Right lobe of liver (tissue), 4 donors: ENCODE measurements around the gene GJC2.

Experiments
- POLR2A ChIP-seq: fragments of 450-650 bp; IDR thresholded peaks from one replicate; pipeline ENCODE4 v1.6.1; 2017; ENCODE audit warnings: antibody characterized with exemption, mild to moderate bottlenecking
- TF ChIP-seq, protein P1 (sequence below), 4 donors: fragments of 200-600 bp in 3 of 4; fragments of 450-650 bp in 1 of 4; IDR thresholded peaks; one replicate each; pipeline versions ENCODE4 v1.5.1 to v1.8.0; 2016 to 2022; ENCODE audit warnings: antibody characterized with exemption in 4 of 4, mild to moderate bottlenecking in 2 of 4
- donor health status: DM: no; HTN: no; CAD: no.
- donor health status: DM: no; HTN: no; CAD: no.
- donor health status: DM: no; HTN: yes; CAD: no.

DNA sequence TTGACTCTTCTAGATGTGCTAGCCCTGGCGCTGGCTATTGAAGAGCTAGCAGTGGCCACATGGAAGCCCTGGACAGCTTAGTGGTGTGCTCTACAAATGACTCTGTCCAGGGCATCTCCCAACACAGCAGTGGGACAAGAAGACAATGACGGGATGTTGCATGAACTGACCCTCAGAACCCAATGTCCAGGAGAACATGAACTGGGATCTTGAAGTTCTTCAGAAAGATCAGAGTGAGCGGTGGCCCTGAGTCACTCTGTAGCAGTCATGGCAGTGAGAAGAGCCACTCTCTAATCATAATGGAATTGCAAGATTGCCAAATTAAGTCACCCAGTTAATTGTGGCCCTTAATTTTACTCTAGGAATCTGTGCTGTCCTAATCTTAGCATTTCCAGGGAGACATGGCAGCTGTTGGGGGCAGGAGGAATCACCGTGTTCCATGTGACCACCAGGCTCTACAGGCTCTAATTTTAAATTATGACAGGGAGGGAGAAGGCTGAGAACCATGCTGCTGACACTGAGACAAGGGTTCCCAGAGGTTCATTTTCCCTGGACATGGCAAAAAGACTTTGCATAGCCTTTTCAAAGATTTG, 47.9 kb downstream of the GJC2 start:
- TF ChIP-seq, protein P1, sequence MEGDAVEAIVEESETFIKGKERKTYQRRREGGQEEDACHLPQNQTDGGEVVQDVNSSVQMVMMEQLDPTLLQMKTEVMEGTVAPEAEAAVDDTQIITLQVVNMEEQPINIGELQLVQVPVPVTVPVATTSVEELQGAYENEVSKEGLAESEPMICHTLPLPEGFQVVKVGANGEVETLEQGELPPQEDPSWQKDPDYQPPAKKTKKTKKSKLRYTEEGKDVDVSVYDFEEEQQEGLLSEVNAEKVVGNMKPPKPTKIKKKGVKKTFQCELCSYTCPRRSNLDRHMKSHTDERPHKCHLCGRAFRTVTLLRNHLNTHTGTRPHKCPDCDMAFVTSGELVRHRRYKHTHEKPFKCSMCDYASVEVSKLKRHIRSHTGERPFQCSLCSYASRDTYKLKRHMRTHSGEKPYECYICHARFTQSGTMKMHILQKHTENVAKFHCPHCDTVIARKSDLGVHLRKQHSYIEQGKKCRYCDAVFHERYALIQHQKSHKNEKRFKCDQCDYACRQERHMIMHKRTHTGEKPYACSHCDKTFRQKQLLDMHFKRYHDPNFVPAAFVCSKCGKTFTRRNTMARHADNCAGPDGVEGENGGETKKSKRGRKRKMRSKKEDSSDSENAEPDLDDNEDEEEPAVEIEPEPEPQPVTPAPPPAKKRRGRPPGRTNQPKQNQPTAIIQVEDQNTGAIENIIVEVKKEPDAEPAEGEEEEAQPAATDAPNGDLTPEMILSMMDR (IDR thresholded peaks at IDR 0.05) = no peak
- no peak for TF ChIP-seq POLR2A
